ENCODE measurements around the gene LMO3.

Gene LMO3

DNA sequence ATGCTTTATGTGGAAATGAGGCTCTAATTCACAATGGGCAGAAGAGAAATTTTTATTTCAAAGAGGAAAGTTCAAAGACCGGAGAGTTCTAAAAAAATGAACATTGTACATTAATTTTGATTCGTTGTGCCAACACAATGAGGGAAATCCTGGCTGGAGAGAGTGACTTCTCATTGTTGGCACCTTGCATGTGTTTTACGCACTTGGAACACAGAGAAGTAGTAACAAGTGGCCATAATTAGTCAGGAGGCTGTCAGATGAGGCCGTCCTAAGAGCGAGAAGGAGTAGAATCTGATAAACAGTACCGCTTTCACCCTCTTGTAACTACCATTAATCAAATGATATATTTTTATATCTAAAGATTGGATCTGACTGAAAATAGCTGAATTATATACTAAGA is 6.9 kb downstream of the LMO3 start:
- no peak for DNase-seq

DNA sequence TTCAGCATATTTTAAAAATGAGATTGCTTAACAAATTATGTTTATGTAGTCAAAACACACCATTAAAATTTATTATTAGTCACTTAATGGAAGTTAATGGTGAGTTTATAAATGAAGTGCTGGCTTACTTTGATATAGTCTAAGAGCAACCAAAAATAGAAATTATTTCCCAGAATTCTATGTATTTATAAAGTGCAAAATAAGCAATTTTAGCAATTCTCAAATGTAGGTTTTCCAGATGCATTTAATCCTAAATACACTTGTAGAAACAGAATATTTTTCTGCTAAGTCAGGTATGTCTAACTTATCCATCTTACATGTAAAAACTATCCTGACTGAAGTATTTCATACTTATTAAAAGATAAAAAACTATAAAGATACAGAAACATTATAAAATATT is 11.2 kb downstream of the LMO3 start:
- DNase-seq: no peak

DNA sequence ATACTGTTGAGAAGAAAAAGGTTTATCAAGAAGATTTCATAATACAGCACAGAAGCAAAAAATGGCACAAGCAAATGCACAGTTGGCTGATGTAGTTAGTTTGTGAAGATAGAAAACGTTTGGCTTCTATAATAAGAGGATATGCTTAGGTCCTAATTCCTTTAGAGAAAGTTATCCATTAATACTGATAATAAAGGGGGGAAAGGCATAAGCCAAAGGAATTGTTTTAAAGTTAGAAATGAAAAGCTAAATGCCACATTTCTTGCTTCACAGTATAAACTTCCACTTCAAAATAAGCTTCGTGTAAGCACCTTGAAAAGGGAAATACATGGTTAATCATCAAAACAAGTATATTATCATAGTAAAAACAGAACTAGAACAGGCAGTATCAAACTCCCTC is 12.4 kb downstream of the LMO3 start:
- no peak for DNase-seq

DNA sequence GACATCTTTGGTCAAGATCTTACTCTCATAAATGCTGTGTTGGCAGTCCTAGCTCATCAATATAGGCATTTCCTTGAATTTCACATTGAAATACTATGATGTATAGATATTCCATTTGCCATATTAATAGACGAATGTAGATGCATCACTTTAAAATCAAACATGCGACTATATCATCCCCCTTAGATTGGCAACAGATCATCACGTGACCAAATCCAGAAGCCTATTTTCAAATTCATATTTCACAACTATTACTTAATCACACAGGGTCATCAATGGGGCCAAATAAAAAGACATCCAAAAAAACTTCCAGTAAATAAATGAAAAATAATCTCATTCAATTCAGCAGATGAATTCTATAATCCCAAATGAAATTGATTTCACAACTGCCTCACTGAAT is 15.3 kb downstream of the LMO3 start:
- DNase-seq: no peak

DNA sequence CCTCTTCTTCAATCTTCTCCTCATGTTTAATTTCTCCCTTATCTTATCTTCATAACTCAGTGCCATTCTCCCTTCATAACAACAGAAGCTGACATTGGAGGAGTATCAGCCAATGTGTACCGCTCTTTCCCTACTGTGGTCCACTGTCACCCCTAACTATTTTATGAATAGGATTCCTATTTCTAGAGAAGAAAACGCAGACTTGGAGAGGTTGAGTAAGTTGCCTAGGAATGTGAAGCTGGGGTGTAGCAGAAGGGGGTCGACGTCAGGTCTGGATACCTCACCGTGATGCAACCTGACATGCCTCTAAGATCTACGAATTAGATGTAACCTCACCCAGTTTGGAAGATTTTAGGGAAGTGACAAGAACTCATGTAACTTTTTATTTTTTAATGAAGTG is 17.1 kb downstream of the LMO3 start:
- DNase-seq: no peak

DNA sequence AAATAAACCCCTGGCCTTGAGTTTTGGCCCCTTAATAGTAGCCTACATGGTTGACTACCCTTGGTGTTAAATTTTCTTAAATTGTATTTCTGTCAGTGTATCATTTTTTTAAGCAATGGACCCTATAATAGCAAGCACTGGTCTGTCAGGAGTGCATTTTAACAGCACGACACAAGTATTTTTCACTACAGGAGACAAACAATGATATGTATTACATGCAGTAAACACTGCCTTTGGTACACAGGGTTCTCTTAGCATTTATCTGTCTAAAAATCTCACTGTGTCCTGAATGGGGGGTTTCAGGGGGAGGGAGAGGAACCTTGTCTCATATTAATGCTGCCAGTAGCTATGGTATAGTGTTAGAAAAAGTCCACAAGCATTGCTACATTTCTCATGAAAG is 18.4 kb downstream of the LMO3 start:
- no peak for DNase-seq

DNA sequence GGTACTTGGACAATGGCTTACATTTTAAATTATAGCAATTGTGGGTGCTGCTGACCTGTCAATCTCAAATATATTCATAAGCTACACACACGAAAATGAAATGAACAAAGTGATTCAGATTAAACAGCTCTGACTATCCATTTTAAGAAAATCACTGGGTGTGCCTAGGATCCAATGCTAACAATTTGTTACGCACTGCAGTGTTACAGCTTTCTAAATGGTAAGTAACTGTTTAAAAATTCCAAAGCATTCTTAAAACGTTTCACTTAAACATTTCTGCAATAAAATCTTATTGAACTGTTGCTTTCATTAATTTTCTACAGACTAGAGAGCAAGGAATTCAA is 18.9 kb downstream of the LMO3 start:
- DNase-seq: no peak

DNA sequence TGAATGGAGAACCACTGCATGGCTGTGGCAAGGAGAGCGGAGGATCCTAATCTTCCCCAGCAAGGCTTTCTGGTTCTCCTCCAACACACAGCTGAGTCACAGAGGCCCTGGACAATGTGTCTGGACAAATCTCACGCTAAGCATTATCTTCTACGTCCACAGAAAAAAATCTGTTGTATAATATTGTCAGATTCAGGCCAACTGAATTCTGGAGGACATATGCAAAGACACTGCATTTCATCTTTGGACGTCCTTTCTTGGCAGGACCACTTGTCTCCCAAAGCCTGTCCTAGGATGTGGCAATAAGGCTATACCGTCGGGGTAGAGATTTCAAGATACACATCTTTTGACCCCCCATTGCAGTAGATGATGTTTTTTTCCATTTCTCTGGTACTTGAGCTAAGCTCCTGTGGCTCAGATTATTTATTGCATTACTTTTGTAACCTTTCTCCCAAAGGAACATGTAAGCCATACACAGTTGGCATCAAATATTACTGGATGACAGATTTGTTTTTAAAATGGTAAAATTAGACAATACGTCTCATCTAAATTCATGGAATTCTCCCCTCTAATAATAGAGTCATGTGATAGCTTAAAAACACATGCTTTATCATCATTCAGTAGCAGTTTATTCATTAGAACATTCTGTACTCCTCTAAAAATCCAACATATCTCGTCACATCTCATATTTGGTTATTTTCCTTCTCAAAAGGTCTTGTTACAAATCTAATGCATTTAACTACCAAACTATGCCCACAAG is 19.4 kb downstream of the LMO3 start:
- DNase-seq: no peak

DNA sequence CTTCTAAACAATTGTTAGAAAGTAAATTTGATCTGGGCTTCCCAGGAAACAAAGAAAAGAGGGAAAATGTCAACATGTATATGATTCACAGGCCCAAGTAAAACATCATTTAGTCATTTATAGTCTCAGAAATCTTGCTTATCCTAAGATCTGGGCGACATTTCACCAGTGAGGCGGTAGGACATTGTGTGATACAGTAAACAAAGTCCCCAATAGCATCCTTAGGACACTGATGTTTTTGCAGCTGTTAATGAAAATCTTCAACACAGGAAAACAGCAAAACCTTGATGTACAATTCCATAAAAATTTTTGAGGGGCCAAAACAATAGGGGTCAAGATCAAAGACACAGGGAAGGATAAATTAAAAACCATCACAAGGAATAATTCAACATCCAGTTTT is 20.2 kb downstream of the LMO3 start:
- no peak for DNase-seq

DNA sequence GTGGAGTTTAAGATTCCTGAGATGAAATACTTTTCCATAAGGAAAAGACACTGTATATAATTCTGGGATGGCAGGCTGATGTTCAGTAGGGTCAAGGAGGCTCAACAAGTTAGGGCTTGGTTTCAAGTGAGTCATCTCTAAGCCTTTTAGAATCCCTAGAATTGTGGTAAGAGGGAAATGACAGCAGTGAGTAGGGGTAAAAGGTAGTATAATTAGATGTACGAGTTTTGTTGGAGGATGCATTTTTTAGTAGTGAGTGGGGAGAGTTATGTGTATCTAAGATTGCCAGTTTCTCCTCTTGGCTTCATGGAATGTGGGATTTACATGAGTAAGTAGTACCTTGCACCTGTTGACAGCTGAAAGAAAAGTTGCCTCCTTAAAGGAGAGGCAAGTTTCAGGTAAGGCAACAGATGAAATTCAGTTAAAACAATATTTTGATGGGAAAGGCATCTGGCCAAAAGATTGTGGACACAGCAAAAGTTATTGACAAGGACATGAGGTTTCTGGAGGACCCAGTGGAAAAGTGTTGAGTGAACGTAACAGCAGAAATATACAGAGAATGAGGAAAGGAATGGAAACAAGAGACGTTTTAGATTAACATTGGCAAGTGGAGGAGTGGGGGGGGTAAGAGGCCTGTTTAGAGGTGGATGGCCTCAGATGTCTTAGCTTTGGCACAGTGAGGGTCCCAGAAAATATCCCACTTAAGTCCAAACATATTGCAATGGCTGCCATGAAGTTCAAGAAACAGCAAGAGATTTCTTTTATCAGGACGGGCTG is 21.8 kb downstream of the LMO3 start:
- DNase-seq: no peak

DNA sequence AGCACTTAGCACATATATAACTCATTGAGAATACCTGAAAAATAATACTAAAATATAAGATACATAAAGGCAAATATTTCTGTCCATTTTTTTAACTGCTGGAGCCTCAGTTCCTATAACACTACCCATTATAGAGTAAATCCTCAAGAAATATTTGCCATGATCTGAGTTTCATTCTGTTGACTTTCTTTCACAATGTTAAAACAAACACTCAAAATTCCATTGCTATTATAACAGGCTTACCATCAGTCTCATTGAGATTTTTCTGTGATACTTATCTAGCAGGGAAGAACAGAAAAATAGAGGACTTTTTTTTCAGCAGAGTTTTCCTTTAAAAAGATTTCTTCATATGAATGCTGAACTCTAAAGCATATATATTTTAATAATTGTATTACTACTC is 24.5 kb downstream of the LMO3 start:
- DNase-seq: no peak

DNA sequence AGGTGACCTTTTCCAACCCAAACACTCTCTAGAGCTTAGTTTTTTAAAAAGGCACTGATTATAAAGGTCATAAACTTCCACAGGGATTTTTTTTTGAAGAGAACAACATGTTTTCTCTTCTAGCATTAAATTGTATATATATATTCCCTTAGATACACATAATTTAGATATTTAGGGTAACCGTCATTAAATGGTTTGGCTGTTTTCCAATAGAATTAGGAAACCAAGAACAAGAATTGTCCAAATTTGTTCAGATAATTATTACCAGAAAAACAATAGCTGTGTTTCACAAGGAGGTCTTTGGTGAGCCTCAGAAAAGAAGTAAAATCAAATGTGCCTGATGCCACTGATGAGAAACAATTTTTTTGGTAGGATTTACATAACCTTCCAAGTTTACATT is 26.9 kb downstream of the LMO3 start:
- no peak for DNase-seq

DNA sequence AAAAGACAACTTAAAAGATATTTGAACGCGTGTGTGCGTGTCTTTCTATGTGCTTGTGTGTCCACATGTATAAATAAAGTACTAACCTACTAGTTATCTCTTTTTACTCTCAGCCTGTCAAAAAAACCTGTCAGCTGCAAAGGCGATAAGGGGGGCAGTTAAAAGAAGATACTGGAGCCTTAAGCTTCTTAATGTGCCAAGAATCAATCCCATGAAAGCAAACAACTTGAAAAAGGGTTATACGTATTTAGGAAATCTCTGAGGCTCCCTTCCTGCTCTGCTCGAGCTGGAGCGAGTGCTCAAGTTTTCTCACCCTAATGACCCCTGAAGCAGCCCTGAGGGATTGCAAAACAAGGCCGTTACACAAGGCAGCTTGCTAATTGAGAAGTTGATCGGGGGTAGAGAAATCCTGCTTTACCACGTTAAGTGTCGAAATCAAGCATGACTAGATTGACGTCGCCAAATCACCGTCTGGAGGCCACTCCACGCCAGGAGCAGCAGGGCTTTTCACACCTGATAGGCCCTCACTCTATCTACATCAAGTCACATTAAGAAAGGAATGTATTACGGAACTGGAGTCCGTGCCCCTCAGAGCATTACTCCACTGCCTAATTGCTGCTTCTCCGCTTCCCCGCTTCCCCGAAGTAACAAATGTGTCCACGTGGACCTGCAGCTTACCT is 32.4 kb downstream of the LMO3 start:
- no peak for DNase-seq

DNA sequence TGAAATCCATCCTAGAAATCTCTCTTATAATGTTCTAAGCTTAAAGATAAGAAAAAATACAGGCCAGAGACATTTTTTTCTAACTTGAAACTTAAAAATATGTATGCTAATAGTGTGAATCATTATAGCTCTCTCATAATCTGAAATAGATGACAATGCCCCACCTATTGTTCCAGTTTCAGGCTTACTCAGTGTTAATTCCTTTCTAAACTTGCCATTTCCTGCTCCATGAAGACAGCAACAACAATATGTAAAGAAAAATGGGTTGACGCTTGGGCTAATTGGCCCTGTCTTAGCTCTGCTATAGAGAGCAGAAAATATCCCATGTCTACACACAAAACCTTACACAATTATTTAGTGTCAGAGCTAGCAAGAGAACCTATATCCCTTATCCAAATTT is 37.1 kb downstream of the LMO3 start:
- DNase-seq: no peak

DNA sequence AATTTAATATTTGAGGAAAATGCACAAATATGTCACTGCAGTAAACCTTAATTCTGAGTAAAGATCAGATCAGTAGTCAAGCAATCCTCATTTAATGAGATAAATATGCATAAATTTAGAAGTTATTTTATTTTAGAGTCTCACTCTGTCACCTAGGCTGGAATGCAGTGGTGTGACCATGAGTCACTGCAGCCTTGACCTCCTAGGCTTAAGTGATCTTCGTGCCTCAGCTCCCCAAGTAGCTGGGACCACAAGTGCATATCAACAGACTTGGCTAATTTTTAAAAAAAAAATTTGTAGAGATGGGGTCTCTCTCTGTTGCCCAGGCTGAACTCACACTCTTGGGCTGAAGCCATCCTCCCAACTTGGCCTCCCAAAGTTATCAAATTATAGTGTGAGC is 41.3 kb downstream of the LMO3 start:
- no peak for DNase-seq

DNA sequence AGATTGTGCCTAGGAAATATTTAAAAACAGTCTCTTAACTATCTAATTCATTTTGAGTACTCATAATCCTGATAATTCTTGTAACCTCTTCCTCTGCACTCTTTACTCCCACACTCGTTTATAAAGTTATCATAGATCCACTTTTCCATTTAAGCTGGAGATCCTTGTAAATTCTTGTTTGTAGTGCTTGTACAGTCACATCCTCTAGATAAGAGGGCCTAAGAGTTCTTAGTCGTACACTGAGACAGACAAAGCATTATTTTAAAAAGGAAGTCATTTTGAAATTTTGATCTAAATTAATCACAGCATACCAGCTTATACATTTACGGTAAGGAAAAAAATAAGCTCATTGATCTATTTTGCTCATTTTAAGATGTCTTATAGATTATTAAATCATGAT is 42.5 kb downstream of the LMO3 start:
- no peak for DNase-seq

DNA sequence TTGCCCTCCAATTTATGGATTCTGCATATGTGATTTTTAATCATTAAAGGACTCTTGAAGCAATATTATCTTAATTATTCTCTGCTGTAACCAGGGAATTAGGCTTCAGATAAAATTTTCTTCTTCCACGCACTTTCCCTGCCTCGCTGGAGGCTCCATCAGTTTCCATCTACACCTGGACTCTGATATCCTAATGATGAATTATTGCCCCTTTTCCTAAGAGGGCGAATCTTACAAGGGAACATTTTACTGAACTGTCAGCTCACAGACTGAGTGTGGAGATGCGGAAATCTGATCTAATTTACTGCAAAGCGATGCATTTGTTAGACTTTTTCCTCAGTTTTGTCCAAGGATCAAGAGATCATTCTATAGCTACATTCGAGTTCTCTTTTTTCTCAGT is 43.0 kb downstream of the LMO3 start:
- DNase-seq: no peak

DNA sequence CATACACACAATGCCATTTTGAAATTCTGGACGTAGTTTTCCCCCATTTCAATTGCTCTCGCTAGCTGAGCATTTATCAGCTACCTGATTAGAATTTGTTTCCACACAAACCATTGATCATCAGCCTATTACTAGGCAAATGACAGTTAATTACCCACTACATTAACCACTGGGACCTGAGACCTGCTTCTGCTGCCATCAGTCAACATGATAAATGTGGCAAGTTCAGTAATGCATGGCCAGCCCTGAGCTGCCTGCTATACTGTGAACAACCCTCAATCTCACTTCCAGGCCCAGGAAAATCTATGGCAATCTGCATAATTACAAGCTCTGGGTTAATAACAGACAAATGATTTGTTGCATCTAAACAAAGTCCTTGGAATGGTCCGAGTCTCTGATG is 43.5 kb downstream of the LMO3 start:
- no peak for DNase-seq

DNA sequence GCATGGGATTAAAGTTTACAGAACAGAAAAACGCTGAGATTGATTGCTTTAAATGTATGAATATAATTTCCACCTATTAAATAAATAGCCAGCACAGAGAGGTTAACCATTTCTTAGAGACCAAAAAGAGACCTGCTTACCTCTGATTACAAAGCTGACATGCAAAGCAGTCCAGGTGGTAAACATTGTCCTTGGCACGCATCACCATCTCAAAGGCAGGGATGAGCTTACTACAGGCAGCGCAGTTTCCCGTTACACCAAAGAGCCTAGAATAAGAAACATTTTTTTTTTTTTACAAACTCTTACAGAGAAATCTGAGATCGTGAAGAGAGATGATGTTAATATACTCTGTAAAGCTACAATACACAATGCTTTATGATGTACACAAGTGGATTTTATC is 45.7 kb downstream of the LMO3 start:
- DNase-seq: no peak

DNA sequence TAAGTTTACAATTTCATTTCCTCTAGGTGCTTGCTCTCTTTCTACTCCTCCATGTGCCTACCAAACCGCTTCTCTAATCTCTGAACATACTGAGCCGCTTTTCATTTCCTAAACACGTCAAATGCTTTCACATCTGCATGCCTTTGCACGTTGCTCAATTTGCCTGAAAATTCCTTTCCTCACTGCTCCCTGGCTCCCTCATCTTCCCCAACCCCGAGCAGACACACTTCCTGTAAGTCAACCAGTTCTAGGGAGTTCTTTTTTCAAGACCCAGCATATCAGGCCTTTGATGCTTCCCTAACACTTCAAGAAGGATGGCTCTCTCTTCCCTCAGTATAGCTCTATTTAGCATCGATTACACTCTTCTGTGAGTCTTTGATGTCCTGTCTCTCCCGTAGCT is 50.3 kb downstream of the LMO3 start:
- DNase-seq: no peak

DNA sequence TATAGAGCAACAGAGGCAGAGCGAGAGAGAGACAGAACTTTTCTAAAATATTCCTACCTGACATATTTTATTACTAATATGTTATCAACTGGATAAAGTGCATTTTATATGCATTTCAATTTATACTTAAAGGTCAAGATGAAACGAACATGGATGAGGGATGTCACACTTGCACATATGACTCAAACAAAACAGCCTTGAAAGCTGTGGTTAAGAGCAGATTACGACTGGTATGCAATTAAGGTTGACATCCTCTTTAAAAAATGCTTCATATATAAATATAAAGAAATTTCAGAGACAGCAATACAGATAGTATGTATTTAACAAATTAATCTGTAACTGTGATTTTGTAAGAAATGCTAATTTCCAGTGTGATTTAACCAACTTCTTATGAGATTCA is 52.5 kb downstream of the LMO3 start:
- DNase-seq: no peak

DNA sequence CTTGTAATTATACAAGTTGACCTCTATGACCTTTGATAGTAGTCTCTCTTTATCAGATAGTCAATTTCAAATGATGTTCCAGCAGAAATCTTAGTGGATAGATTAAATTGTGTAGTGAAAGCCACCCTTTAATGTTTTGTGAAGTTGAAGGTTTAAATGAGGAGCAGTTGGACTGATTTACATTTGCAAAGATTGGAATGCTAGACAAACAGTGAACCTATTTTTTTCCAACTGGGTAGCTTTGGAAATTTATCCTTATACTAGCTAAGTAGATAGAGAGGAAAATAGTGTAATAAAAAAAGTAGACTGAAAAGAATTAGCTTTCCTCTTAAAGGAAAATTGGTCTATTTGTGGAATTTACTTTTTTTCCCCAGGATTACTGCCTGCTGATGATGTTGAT is 53.7 kb downstream of the LMO3 start:
- no peak for DNase-seq

DNA sequence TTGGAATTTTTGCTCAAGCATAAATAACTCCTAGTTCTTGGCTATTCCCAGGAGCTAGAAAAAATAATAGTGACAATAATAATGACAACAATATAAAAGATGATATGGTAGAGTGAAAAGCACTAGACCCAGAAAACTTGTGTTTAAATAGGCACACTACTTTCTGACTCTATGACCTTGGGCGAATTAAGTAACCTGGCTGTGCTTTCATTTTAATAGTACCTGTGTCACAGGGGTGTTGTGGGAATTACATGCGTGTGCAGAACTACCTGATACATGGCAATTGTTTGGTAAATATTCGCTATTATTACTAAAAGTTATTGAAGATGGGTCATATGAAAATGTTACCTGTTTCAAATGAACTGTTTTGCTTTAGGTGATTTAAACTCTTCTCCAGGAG is 60.1 kb downstream of the LMO3 start:
- DNase-seq: no peak

DNA sequence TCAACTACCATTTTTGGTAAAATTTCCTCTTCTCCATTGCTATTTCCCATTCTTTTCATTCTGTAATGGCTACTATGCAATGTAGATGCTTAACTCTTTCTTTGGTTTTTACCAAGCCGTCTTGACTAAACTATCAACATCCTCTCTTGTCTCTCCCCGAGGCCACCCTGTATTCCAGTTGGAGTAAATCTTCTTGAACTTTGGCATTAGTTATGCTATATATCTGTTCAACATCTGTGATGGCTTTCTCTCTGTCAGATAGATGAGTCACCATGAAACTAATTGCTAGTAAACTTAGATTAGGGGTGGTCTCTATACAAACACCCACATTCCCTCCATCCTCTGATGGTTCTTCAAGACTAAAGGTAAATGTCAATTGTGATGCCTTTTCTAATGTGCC is 63.4 kb downstream of the LMO3 start:
- DNase-seq: no peak
